Stimulated activated naive CD4-positive, alpha-beta T cell treated with Interleukin-2 at 50 U/mL for 16 hours (primary cell): ENCODE results near the gene ZNF862.

Experiments used
- DNase-seq: peaks from one replicate; lab custom pipeline; 2025; lab: John Stamatoyannopoulos, UW

The ZNF862 gene

DNA sequence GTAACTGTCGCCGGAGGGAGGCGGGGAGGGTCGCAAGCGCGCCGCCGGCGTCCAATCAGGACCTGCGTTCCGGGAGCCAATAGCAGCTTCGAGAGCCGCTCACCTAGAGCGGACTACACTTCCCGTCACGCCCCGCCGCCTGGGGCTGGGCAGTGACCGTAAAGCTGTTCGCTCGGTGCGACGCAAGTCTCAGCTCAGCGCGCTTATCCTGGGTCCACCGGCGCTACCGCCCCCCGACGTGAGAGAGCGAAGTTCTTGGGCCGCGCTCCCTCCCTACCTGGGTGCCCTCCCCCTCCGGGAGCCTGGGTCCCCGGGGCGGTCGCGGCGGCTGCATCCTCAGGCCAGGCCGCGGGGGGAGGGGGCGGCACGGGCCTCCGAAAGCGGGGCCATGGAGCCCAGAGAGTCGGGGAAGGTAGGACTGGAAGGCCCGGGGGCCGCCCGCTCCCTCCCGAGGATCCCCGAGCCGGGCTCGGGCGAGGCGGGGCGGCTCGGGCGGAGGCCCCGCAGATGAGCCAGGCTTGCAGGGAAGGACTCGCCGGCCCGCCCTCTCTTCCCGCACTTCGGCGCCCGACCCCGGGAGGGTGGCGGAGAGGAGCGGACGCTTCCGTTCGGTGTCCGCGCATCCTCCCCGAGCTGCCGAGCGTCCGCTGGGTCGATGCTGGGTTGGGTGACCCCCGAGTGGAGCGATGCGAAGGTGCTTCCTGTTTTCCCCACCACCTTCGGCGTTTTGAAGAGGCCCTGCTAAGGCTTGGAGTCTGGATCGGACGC, at the start of gene ZNF862:
Gene ZNF862, plus strand, starts transcription at position 152 of the 768 bp plus-strand sequence. Its CDS starts 237 bp downstream, at position 389.
- peak; percentile 98 for DNase-seq

GRCh38 chr7:149789101-149789500, 49.1 kb upstream of the ZNF862 start:
- DNase-seq, result no peak

DNA sequence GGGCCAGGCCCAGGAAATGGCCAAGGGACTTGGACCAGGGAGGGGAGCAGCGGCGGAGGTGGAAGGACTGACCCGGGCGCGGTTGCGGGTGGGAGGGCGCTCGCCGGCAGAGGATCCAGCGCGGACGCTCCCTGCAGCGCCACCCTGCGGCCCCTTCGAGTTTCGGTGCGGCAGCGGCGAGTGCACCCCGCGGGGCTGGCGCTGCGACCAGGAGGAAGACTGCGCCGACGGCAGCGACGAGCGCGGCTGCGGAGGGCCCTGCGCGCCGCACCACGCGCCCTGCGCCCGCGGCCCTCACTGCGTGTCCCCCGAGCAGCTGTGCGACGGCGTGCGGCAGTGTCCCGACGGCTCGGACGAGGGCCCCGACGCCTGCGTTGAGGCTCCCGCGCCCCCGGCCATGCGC, 48.0 kb upstream of the ZNF862 start:
- DNase-seq, result no peak

- DNase-seq, result no peak
These were observed 47.3 kb upstream of the ZNF862 start for GRCh38 chr7:149790754-149791360.

- DNase-seq, result no peak
These were observed 46.6 kb upstream of the ZNF862 start for GRCh38 chr7:149791411-149792219.

- DNase-seq, result no peak
These were observed 46.0 kb upstream of the ZNF862 start for GRCh38 chr7:149792220-149792595.

DNA sequence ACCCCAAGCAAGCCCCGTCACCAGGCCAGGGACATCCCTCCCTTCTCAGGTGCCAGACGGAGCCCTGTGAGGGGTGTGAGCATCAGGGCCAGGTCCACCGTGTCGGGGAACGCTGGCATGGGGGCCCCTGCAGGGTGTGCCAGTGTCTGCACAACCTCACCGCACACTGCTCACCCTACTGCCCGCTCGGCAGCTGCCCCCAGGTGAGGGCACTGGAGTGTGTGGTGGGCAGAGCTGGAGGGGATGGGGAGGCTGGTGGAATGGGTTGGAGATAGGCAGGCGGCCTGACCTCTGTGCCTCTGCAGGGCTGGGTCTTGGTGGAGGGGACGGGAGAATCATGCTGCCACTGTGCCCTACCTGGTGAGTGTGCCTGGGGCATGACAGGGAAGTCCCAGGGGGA, 44.9 kb upstream of the ZNF862 start:
- DNase-seq, result no peak

DNA sequence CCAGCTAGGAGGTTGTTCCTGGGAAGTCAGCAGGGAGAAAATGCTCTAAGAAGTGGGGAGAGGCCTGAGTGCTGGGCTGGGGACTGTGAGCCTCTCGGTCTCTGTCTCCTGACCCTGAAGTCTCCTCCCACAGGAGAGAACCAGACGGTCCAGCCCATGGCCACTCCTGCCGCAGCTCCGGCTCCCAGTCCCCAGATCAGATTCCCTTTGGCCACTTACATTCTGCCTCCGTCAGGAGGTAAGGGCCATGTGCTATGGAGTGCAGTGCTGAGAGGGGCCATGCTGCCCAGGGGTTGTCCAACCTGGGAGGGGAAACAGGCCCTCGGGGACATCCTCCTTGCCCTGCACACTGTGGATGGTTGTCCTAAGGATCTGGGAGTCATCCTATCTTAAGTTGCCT, 43.5 kb upstream of the ZNF862 start:
- DNase-seq, result no peak

DNA sequence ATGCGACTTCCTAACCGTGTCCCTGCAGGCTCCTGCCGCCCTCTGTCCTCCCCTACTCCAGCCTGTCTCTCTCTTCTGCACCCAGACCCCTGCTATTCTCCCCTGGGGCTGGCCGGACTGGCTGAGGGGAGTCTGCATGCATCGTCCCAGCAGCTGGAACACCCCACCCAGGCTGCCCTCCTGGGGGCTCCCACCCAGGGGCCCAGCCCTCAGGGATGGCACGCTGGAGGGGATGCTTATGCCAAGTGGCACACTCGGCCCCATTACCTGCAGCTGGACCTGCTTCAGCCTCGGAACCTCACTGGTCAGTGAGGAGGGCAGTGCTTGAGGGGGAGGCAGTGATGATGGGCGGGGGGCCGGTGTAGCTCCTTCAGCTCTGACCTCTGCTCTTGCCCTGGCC, 43.0 kb upstream of the ZNF862 start:
- DNase-seq, result no peak

GRCh38 chr7:149796287-149796860, 41.8 kb upstream of the ZNF862 start:
- DNase-seq, result no peak

GRCh38 chr7:149797771-149798170, 40.4 kb upstream of the ZNF862 start:
- DNase-seq, result no peak

- DNase-seq, result peak; percentile 15
These were observed 38.6 kb upstream of the ZNF862 start for GRCh38 chr7:149799397-149800168.

DNA sequence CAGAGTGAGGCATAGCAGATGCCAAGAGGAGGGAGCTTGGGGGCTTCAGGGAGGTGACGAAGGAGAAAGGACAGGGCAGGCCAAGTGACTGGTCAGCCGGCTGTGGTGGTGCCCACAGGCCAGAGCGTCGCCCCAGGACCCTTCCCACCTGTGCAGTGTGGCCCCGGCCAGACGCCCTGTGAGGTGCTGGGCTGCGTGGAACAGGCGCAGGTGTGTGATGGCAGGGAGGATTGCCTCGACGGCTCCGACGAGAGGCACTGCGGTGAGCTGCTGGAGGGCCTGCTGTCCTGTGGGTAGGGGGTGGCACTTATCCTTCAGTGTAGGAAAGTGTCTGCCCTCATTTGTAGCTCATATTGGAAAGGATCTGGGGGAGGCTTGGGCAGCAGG, 38.0 kb upstream of the ZNF862 start:
- DNase-seq, result no peak

GRCh38 chr7:149801002-149801566, 37.1 kb upstream of the ZNF862 start:
- no peak for DNase-seq

DNA sequence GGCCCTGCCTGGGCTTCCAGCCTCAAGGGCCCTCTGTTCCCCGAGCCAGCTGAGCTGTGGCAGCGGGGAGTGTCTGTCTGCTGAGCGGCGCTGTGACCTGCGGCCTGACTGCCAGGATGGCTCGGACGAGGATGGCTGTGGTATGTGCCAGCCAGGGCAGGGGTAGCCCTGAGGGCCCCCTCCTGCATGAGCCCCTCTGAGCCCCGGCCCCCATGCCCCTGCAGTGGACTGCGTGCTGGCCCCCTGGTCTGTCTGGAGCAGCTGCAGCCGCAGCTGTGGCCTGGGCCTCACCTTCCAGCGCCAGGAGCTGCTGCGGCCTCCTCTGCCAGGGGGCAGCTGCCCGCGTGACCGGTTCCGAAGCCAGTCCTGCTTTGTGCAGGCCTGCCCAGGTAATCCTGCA, 36.4 kb upstream of the ZNF862 start:
- DNase-seq, result no peak

DNA sequence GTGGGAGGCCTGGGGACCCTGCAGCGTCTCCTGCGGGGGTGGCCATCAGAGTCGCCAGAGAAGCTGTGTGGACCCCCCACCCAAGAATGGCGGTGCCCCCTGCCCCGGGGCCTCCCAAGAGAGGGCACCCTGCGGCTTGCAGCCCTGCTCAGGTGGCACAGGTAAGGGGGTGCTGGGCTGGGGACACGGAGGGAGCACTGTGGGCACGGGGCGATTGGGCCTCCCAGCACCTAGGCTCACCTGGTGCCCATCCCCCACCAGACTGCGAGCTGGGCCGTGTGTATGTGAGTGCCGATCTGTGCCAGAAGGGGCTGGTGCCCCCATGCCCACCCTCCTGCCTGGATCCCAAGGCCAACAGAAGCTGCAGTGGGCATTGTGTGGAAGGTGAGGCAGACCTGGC, 35.2 kb upstream of the ZNF862 start:
- no peak for DNase-seq

DNA sequence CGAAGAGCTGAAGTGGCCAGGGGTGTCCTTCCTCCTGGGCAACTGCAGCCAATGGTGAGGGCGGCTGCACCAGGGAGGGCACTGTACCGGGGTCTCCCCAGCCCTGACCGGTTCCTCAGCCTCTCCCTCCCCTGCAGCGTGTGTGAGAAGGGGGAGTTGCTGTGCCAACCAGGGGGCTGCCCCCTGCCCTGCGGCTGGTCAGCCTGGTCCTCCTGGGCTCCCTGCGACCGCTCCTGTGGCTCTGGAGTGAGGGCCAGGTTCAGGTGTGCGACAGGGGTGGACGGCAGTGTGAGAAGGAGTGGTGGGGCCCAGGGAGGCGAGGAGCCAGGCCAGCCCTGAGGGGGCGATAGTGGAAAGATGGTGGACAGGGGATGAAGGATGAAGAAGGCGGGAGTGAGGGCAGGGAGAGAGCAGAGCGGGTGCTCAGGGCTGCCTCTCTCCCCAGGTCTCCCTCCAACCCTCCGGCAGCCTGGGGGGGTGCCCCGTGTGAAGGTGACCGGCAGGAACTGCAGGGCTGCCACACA, 34.6 kb upstream of the ZNF862 start:
- no peak for DNase-seq

DNA sequence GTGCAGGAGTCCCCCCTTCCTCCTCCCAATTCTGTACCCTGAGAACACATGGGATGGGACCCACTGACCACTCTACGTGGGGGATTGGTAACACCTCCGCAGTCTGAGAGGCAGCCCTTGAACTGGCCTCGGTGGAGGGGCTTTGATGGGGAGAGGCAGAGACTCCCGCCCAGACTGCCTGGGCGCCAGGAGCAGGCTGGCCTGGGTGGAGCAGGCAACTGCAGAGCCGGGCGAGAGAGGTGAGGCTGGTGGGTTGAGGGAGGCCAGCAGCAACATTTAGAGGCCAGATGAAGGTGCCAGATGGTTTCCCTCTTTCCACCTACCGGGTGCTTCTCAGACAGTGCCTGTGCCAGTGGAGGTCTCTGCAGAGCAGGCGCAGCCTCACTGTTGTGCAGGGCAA, 34.1 kb upstream of the ZNF862 start:
- DNase-seq, result no peak

GRCh38 chr7:149806726-149807125, 31.4 kb upstream of the ZNF862 start:
- DNase-seq, result no peak

DNA sequence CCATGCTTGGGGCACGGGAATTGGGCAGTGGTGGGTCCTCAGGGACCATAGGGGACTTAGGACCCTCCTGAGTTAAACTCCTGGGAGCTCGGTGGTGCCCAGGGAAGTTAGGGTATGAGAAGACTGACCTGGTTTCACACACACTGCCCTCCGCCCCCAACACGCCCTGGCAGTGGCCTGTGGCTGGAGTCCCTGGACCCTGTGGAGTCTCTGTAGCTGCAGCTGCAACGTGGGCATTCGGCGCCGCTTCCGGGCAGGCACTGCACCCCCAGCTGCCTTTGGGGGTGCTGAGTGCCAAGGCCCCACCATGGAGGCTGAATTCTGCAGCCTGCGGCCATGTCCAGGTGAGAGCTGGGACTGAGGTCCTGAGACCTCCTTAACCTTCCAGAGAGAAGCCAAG, 29.9 kb upstream of the ZNF862 start:
- no peak for DNase-seq

DNA sequence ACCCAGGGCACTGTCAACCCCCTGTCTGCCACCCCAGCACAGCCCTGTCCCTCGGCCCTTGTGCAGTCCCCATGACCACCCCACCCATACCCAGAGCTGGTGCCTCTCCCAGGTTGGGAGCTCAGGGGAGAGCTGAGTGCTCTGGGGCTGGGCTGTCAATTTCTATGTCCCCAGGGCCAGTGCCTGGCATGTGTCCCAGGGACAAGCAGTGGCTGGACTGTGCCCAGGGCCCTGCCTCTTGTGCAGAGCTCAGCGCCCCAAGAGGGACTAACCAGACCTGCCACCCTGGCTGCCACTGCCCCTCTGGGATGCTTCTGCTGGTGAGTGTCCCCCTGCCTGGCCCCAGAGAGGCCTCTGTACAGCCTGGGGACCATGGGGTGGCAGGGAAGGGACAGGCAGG, 29.0 kb upstream of the ZNF862 start:
- DNase-seq, result no peak
